Skeletal muscle cell (primary cell): ENCODE measurements around the gene C1orf174.

Source experiments
- DNase-seq: peaks from one replicate; pipeline ENCODE4 v3.0.0-alpha.2; 2010; ENCODE audit warnings: low read depth
- H3K4me3 ChIP-seq: 2 replicates; pipeline ENCODE4 v1.5.1; 2011; ENCODE audit warnings: low read depth, mild to moderate bottlenecking, control low read depth, low read length, moderate library complexity

C1orf174 gene

GRCh38 chr1:3900150-3900968 lies at the start of gene C1orf174:
Gene C1orf174, minus strand, starts transcription at chr1:3900272. Its CDS starts 86 bp downstream, at chr1:3900186.
- DNase-seq = peak; percentile 96
- peak within 1 kb of the TSS; percentile 95 for H3K4me3 ChIP-seq

GRCh38 chr1:3948344-3948743 lies 48.3 kb upstream of the C1orf174 start:
- no peak overlapping the region for H3K4me3 ChIP-seq
- DNase-seq = no peak

- DNase-seq = no peak
These were observed 46.1 kb upstream of the C1orf174 start for GRCh38 chr1:3945916-3946840.

GRCh38 chr1:3945222-3945621 lies 45.1 kb upstream of the C1orf174 start:
- no peak overlapping the region for H3K4me3 ChIP-seq

More at GRCh38 chr1:3945916-3946840, 46.1 kb upstream of the C1orf174 start:
- no peak overlapping the region for H3K4me3 ChIP-seq

GRCh38 chr1:3944578-3945125 lies 44.6 kb upstream of the C1orf174 start:
- no peak for DNase-seq
- H3K4me3 ChIP-seq = no peak overlapping the region

More at GRCh38 chr1:3945222-3945621, 45.1 kb upstream of the C1orf174 start:
- no peak for DNase-seq

GRCh38 chr1:3943806-3944577 lies 43.9 kb upstream of the C1orf174 start:
- no peak overlapping the region for H3K4me3 ChIP-seq
- DNase-seq = no peak

- DNase-seq = no peak
These were observed 43.0 kb upstream of the C1orf174 start for GRCh38 chr1:3943123-3943431.

GRCh38 chr1:3942416-3943122 lies 42.5 kb upstream of the C1orf174 start:
- no peak for DNase-seq
- no peak overlapping the region for H3K4me3 ChIP-seq

More at GRCh38 chr1:3943123-3943431, 43.0 kb upstream of the C1orf174 start:
- no peak overlapping the region for H3K4me3 ChIP-seq

GRCh38 chr1:3940754-3941345 lies 40.8 kb upstream of the C1orf174 start:
- H3K4me3 ChIP-seq = no peak overlapping the region
- DNase-seq = no peak

- no peak overlapping the region for H3K4me3 ChIP-seq
- DNase-seq = no peak
These were observed 40.1 kb upstream of the C1orf174 start for GRCh38 chr1:3940081-3940753.

GRCh38 chr1:3939242-3940080 lies 39.4 kb upstream of the C1orf174 start:
- no peak overlapping the region for H3K4me3 ChIP-seq
- DNase-seq = no peak

GRCh38 chr1:3932156-3932919 lies 32.3 kb upstream of the C1orf174 start:
- H3K4me3 ChIP-seq = no peak overlapping the region
- no peak for DNase-seq

GRCh38 chr1:3931007-3931912 lies 31.2 kb upstream of the C1orf174 start:
- DNase-seq = no peak
- no peak overlapping the region for H3K4me3 ChIP-seq

- DNase-seq = no peak
- H3K4me3 ChIP-seq = no peak overlapping the region
These were observed 30.4 kb upstream of the C1orf174 start for GRCh38 chr1:3930301-3931006.

- DNase-seq = no peak
These were observed 29.1 kb upstream of the C1orf174 start for GRCh38 chr1:3929126-3929525.

More at GRCh38 chr1:3929126-3929525, 29.1 kb upstream of the C1orf174 start:
- no peak overlapping the region for H3K4me3 ChIP-seq
